ENCODE data around the gene NFKBIL1. TPM values are rescaled to one million over a fixed set of nuclear protein-coding genes. Genes with fewer than 3 reads are reported as not detected.

Gene NFKBIL1
- total and polyA plus RNA-seq, 9 of the 15 experiments (the other 6 are each of a cell fraction or from before 2014, with no cell fraction given) = 0.49 to 33.1 (median 7.6) TPM

DNA sequence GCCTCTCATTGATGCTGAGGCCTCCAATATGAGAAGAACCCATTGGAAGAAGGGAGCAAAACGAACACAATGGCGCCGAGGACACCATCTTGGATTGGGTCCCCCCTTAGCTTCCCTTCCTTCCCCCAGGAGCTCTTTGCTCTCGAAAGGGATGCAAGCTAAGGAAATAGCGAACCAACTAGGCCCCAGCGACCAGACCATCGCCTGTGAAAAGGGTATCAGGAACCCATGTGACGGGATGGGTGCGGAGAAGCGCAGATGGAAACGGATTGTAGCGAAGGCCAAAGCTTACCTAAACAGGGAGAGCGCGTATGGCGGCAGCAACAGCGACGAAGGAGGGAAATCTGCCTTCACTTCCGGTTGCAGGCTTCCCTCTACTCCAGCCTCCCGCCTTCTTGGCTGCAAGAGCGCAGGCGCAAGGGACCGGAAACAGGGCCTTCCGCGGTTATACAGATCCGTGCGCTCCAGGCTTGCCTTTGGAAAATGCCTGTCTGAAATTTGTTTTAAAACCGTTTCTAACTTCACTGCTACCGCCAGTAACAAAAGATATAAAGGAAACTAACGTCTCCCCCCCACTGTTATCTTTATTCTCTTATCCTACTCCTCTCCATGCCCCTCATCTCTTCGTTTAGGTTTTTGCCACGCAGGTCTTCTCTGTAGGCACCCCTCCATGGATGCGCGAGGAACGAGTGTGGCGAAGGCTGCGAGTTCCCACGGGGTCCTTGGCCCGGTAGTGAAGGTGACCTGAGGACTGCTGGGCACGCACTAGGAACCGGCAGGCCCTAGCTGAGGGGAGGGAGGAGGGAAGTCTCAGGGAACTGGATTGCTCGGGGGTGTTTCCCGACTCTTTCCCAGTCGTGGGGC, 5.5 kb upstream of the NFKBIL1 start, which contains the start of gene DDX39B (continued):
- TF ChIP-seq TAF9B (IDR thresholded peaks at IDR 0.05; ENCODE audit: partially characterized antibody) (peak; percentile 100), NELFE (IDR thresholded peaks at IDR 0.05; ENCODE audit: insufficient read depth, insufficient read length) (no peak), CSDE1 (IDR thresholded peaks at IDR 0.05) (peak; percentile 61 to 91), FOXK1 (CRISPR knock-in tag; IDR thresholded peaks at IDR 0.05; ENCODE audit: borderline replicate concordance) (peak; percentile 19; the same call in 1 of the 2 replicates), GABPA (tag; conservative IDR thresholded peaks at IDR 0.05; ENCODE audit: low read depth) (peak; percentile 97), KDM4B (IDR thresholded peaks at IDR 0.05; ENCODE audit: borderline replicate concordance in 2 of 2, low read depth in 1 of 2) (peak in 1 of 2 experiments; percentile 91; a peak in 1 of 4 replicates), ZNF586 (CRISPR knock-in tag; conservative IDR thresholded peaks at IDR 0.05) (no peak), ASH1L (IDR thresholded peaks at IDR 0.05; ENCODE audit: borderline replicate concordance, low read depth, partially characterized antibody) (peak; percentile 66), SRSF1 (IDR thresholded peaks at IDR 0.05; ENCODE audit: low read depth, low read length) (no peak), ATF1 (CRISPR knock-in tag; IDR thresholded peaks at IDR 0.05) (no peak), ATF1 (tag; IDR thresholded peaks at IDR 0.05) (peak; percentile 88), ZNF282 (CRISPR knock-in tag; IDR thresholded peaks at IDR 0.05) (no peak), RBM15 (IDR thresholded peaks at IDR 0.05; ENCODE audit: insufficient read depth, low read length) (no peak), ETV6 (IDR thresholded peaks at IDR 0.05; ENCODE audit: borderline replicate concordance in 1 of 2, low read depth in 2 of 2, low read length in 1 of 2) (peak in 1 of 2 experiments; percentile 44; a peak in 1 of 4 replicates), ETV6 (CRISPR knock-in tag; IDR thresholded peaks at IDR 0.05; ENCODE audit: borderline replicate concordance) (no peak), ZFPM2 (CRISPR knock-in tag; IDR thresholded peaks at IDR 0.05) (no peak), CC2D1A (IDR thresholded peaks at IDR 0.05) (0 out of 2 replicates have a peak, but pooled peaks have one; percentile 52), SAP30 (IDR thresholded peaks at IDR 0.05; ENCODE audit: borderline replicate concordance, insufficient read depth, low read depth, low read length, poor library complexity, severe bottlenecking) (peak; percentile 53)
- TF ChIP-seq, protein P1, sequence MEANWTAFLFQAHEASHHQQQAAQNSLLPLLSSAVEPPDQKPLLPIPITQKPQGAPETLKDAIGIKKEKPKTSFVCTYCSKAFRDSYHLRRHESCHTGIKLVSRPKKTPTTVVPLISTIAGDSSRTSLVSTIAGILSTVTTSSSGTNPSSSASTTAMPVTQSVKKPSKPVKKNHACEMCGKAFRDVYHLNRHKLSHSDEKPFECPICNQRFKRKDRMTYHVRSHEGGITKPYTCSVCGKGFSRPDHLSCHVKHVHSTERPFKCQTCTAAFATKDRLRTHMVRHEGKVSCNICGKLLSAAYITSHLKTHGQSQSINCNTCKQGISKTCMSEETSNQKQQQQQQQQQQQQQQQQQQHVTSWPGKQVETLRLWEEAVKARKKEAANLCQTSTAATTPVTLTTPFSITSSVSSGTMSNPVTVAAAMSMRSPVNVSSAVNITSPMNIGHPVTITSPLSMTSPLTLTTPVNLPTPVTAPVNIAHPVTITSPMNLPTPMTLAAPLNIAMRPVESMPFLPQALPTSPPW (CRISPR knock-in tag; IDR thresholded peaks at IDR 0.05) = peak; percentile 62
- TF ChIP-seq, protein P2, sequence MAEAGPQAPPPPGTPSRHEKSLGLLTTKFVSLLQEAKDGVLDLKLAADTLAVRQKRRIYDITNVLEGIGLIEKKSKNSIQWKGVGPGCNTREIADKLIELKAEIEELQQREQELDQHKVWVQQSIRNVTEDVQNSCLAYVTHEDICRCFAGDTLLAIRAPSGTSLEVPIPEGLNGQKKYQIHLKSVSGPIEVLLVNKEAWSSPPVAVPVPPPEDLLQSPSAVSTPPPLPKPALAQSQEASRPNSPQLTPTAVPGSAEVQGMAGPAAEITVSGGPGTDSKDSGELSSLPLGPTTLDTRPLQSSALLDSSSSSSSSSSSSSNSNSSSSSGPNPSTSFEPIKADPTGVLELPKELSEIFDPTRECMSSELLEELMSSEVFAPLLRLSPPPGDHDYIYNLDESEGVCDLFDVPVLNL (CRISPR knock-in tag; IDR thresholded peaks at IDR 0.05; ENCODE audit: low read depth) = peak; percentile 78; the same call in 1 of the 2 replicates
- TF ChIP-seq, protein P3, sequence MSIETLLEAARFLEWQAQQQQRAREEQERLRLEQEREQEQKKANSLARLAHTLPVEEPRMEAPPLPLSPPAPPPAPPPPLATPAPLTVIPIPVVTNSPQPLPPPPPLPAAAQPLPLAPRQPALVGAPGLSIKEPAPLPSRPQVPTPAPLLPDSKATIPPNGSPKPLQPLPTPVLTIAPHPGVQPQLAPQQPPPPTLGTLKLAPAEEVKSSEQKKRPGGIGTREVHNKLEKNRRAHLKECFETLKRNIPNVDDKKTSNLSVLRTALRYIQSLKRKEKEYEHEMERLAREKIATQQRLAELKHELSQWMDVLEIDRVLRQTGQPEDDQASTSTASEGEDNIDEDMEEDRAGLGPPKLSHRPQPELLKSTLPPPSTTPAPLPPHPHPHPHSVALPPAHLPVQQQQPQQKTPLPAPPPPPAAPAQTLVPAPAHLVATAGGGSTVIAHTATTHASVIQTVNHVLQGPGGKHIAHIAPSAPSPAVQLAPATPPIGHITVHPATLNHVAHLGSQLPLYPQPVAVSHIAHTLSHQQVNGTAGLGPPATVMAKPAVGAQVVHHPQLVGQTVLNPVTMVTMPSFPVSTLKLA (conservative IDR thresholded peaks at IDR 0.05) = peak; percentile 90 to 94
- TF ChIP-seq, protein P4, sequence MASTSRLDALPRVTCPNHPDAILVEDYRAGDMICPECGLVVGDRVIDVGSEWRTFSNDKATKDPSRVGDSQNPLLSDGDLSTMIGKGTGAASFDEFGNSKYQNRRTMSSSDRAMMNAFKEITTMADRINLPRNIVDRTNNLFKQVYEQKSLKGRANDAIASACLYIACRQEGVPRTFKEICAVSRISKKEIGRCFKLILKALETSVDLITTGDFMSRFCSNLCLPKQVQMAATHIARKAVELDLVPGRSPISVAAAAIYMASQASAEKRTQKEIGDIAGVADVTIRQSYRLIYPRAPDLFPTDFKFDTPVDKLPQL (IDR thresholded peaks at IDR 0.05; ENCODE audit: extremely low read depth, insufficient read length) = peak; percentile 87
